SK-N-SH (cell line): Measurements from ENCODE around the gene SYCE1L. TPM values are rescaled to one million over a fixed set of nuclear protein-coding genes. Genes with fewer than 3 reads are reported as not detected.

Experiments
- CTCF ChIA-PET: fragments of 300-600, 350-600 bp; formaldehyde crosslinking; extraction: SDS; loops from one replicate; lab custom pipeline; 2021; lab: Yijun Ruan, JAX
- POLR2A ChIA-PET: fragments of 350-600 bp; sonication (Branson Sonifier 250); formaldehyde crosslinking; extraction: SDS; loops from one replicate; lab custom pipeline; 2020; ENCODE audit warnings: antibody characterized with exemption, inconsistent platforms; lab: Yijun Ruan, JAX
- DNase-seq: peaks from one replicate; pipeline ENCODE4 v3.0.0; 2012
- H2AFZ ChIP-seq: fragments of 200-600 bp; sonication (generic); 2 replicates; pipeline ENCODE4 v1.8.1; 2016; ENCODE audit warnings: antibody characterized with exemption, mild to moderate bottlenecking, low read depth
- H3F3A ChIP-seq: fragments of 200-600 bp; sonication (generic); replicated peaks from 2 replicates; pipeline ENCODE3; 2016; ENCODE audit warnings: antibody characterized with exemption, mild to moderate bottlenecking; ENCODE audit not compliant: insufficient read depth
- H3K27ac ChIP-seq, 2 experiments: fragments of 200-500 bp in 1 of 2; fragments of 200-600 bp in 1 of 2; sonication (Bioruptor generic) in 1 of 2; sonication (generic), shearing (Covaris generic) in 1 of 2; 2 replicates each; pipeline versions ENCODE4 v1.5.1 to v1.6.1; 2014 to 2016; ENCODE audit warnings: low read depth in 2 of 2, inconsistent platforms in 1 of 2, low read length in 1 of 2, mild to moderate bottlenecking in 1 of 2, mixed read lengths in 1 of 2
- H3K27me3 ChIP-seq: fragments of 200-600 bp; sonication (generic), shearing (Covaris generic); 2 replicates; pipeline ENCODE4 v1.6.1; 2016; ENCODE audit warnings: mixed run types; ENCODE audit not compliant: insufficient read depth
- H3K36me3 ChIP-seq, 2 experiments: fragments of 200-500 bp in 1 of 2; fragments of 200-600 bp in 1 of 2; sonication (Bioruptor generic) in 1 of 2; sonication (generic) in 1 of 2; replicated peaks in 1 of 2; 2 replicates each; pipeline versions ENCODE3 to v1.5.1; 2014 to 2016; ENCODE audit warnings: low read length in 1 of 2, mild to moderate bottlenecking in 1 of 2; ENCODE audit not compliant: insufficient read depth in 2 of 2, control insufficient read depth in 1 of 2
- H3K4me1 ChIP-seq, 2 experiments: fragments of 200-500 bp in 1 of 2; fragments of 200-600 bp in 1 of 2; sonication (Bioruptor generic) in 1 of 2; sonication (generic), shearing (Covaris generic) in 1 of 2; 2 replicates each; pipeline versions ENCODE4 v1.5.1 to v1.6.1; 2014 to 2016; ENCODE audit warnings: low read depth in 1 of 2, low read length in 1 of 2, mixed run types in 1 of 2; ENCODE audit not compliant: insufficient read depth in 2 of 2, control insufficient read depth in 1 of 2
- H3K4me2 ChIP-seq: fragments of 200-600 bp; sonication (generic), shearing (Covaris generic); 2 replicates; pipeline ENCODE4 v1.6.1; 2017; ENCODE audit warnings: mixed run types
- H3K4me3 ChIP-seq, 2 experiments: fragments of 200-500 bp in 1 of 2; fragments of 200-600 bp in 1 of 2; sonication (Bioruptor generic) in 1 of 2; sonication (generic), shearing (Covaris generic) in 1 of 2; 2 replicates each; pipeline versions ENCODE4 v1.5.1 to v1.8.1; 2014 to 2016; ENCODE audit warnings: low read depth in 2 of 2, inconsistent platforms in 1 of 2, low read length in 1 of 2, mild to moderate bottlenecking in 1 of 2, mixed read lengths in 1 of 2, moderate library complexity in 1 of 2
- H3K79me2 ChIP-seq: fragments of 200-600 bp; sonication (generic); 2 replicates; pipeline ENCODE4 v1.8.1; 2017; ENCODE audit warnings: mild to moderate bottlenecking; ENCODE audit not compliant: insufficient read depth
- H3K9ac ChIP-seq: fragments of 200-600 bp; sonication (generic); 2 replicates; pipeline ENCODE4 v1.6.1; 2017; ENCODE audit warnings: mixed run types
- H3K9me2 ChIP-seq: fragments of 200-600 bp; sonication (generic); 2 replicates; pipeline ENCODE4 v1.6.1; 2017; ENCODE audit warnings: mixed run types
- H3K9me3 ChIP-seq: fragments of 200-600 bp; sonication (generic); 2 replicates; pipeline ENCODE4 v1.6.1; 2017; ENCODE audit warnings: mixed run types, mild to moderate bottlenecking, moderate library complexity
- H4K20me1 ChIP-seq: fragments of 200-600 bp; sonication (generic); 2 replicates; pipeline ENCODE4 v1.6.1; 2017; ENCODE audit warnings: mild to moderate bottlenecking, mixed run types; ENCODE audit not compliant: insufficient read depth
- CHD2 ChIP-seq: fragments of 150-350 bp; IDR thresholded peaks from 2 replicates; pipeline ENCODE4 v1.6.1; 2018; ENCODE audit warnings: low read length; ENCODE audit not compliant: partially characterized antibody
- CTCF ChIP-seq: fragments of 200-600 bp; sonication (generic); IDR thresholded peaks from 2 replicates; pipeline ENCODE4 v1.6.1; 2017; ENCODE audit warnings: antibody characterized with exemption, mild to moderate bottlenecking, moderate library complexity
- ELF1 ChIP-seq: IDR thresholded peaks from 2 replicates; pipeline ENCODE4 v1.4.0; 2012
- FOSL2 ChIP-seq: IDR thresholded peaks from 2 replicates; pipeline ENCODE4 v1.4.0; 2012; ENCODE audit warnings: low read depth, mild to moderate bottlenecking, moderate library complexity, borderline replicate concordance
- FOXJ3 ChIP-seq: sonication (generic); formaldehyde crosslinking; IDR thresholded peaks from 2 replicates; pipeline ENCODE4 v1.5.1; 2020; ENCODE audit warnings: mild to moderate bottlenecking, missing genetic modification reagents
- GABPA ChIP-seq: IDR thresholded peaks from 2 replicates; pipeline ENCODE4 v1.4.0; 2012; ENCODE audit warnings: low read depth, mild to moderate bottlenecking
- IRF3 ChIP-seq: fragments of 150-350 bp; IDR thresholded peaks from 2 replicates; pipeline ENCODE4 v1.6.1; 2016; ENCODE audit warnings: mild to moderate bottlenecking, low read depth, low read length
- JUND ChIP-seq: IDR thresholded peaks from 2 replicates; pipeline ENCODE4 v1.4.0; 2012
- MAX ChIP-seq: IDR thresholded peaks from 2 replicates; pipeline ENCODE4 v1.4.0; 2012; ENCODE audit warnings: low read depth
- MEF2A ChIP-seq: IDR thresholded peaks from 2 replicates; pipeline ENCODE4 v1.4.0; 2012; ENCODE audit warnings: low read depth, borderline replicate concordance
- NRF1 ChIP-seq: IDR thresholded peaks from 2 replicates; pipeline ENCODE4 v1.6.1; 2012; ENCODE audit warnings: low read depth, mild to moderate bottlenecking, low read length
- PBX3 ChIP-seq: IDR thresholded peaks from 2 replicates; pipeline ENCODE4; 2012
- RXRA ChIP-seq: IDR thresholded peaks from 2 replicates; pipeline ENCODE4 v1.4.0; 2012; ENCODE audit warnings: low read depth, mild to moderate bottlenecking, borderline replicate concordance
- SIN3A ChIP-seq: IDR thresholded peaks from 2 replicates; pipeline ENCODE4 v1.6.1; 2012; ENCODE audit warnings: low read depth, mild to moderate bottlenecking, low read length, moderate library complexity, borderline replicate concordance
- SMC3 ChIP-seq: IDR thresholded peaks from 2 replicates; pipeline ENCODE4 v1.6.1; 2012; ENCODE audit warnings: low read depth, low read length, improper control_type of control experiment
- TAF1 ChIP-seq: IDR thresholded peaks from 2 replicates; pipeline ENCODE4 v1.6.1; 2012; ENCODE audit warnings: low read depth, mild to moderate bottlenecking, low read length, moderate library complexity, borderline replicate concordance
- WGBS: methylation state at CpG from one replicate; pipeline ENCODE4 v1.1.6; 2017; ENCODE audit warnings: low lambda C conversion rate; 5-methylcytosine and 5-hydroxymethylcytosine counted together
- polyA plus RNA-seq, 3 experiments: library from polyadenylated mRNA; depleted of rRNA; stranded (reverse); fragments of >200 nt; gene quantifications; 2 replicates each; pipeline ENCODE4 v1.2.3, GENCODE V29; 2012

SYCE1L gene
- polyA plus RNA-seq, 1 of the 3 experiments (the other 2 are of a cell fraction): 3.5 TPM

GRCh38 chr16:77246150-77246549 lies 46.9 kb downstream of the SYCE1L start:
- H3K27ac ChIP-seq: no peak overlapping the region
- H3K27me3 ChIP-seq: no peaks in the 10 kb centered on the region
- no peak overlapping the region for H3K4me3 ChIP-seq
- H3K9ac ChIP-seq: no peak overlapping the region
- CTCF ChIA-PET: interaction anchor here (0.6 to 2.8 kb wide), 3 partner anchors 10 to 338 kb away, joined by 3 to 14 read pairs (median 6); no protein-coding TSS in a partner anchor
- no peaks in the 10 kb centered on the region for H3K4me1 ChIP-seq
- no peak overlapping the region for H3K4me2 ChIP-seq
- no peaks in the 10 kb centered on the region for H3K79me2 ChIP-seq
- no peak for DNase-seq
- no peaks in the 10 kb centered on the region for H3F3A ChIP-seq
- POLR2A ChIA-PET: no interaction called here
- H4K20me1 ChIP-seq: no peaks in the 10 kb centered on the region
- no peak overlapping the region for H2AFZ ChIP-seq
- H3K36me3 ChIP-seq: no peaks in the 10 kb centered on the region
- no peaks in the 10 kb centered on the region for H3K9me2 ChIP-seq
- H3K9me3 ChIP-seq: no peaks in the 10 kb centered on the region
- no peak for TF ChIP-seq TAF1
- no peak for TF ChIP-seq FOSL2
- no peak for TF ChIP-seq NRF1
- no peak for TF ChIP-seq JUND
- no peak for TF ChIP-seq MEF2A
- no peak for TF ChIP-seq SIN3A
- TF ChIP-seq ELF1: no peak
- TF ChIP-seq PBX3: no peak
- no peak for TF ChIP-seq GABPA
- no peak for TF ChIP-seq FOXJ3 (CRISPR knock-in tag)
- TF ChIP-seq MAX: no peak
- TF ChIP-seq CHD2: no peak
- no peak for TF ChIP-seq CTCF
- no peak for TF ChIP-seq SMC3
- no peak for TF ChIP-seq RXRA
- no peak for TF ChIP-seq IRF3
- 70% methylated on average over 2 of the region's 2 CpGs for WGBS
